GM12874 (cell line): Measurements from ENCODE around the gene SLC16A11.

Experiments
- CTCF ChIP-seq: IDR thresholded peaks from 2 replicates; pipeline ENCODE4 v1.5.1; 2011; ENCODE audit warnings: low read depth, mild to moderate bottlenecking, control low read depth, low read length, moderate library complexity; ENCODE audit not compliant: insufficient read depth

The SLC16A11 gene

GRCh38 chr17:7078711-7079110, 34.8 kb upstream of the SLC16A11 start:
- no peak for TF ChIP-seq CTCF

- no peak for TF ChIP-seq CTCF
These were observed 34.1 kb upstream of the SLC16A11 start for GRCh38 chr17:7077911-7078546.

- TF ChIP-seq CTCF, result no peak
These were observed 31.0 kb upstream of the SLC16A11 start for GRCh38 chr17:7074931-7075330.

- no peak for TF ChIP-seq CTCF
These were observed 28.5 kb upstream of the SLC16A11 start for GRCh38 chr17:7072406-7072805.

- TF ChIP-seq CTCF, result no peak
These were observed 26.8 kb upstream of the SLC16A11 start for GRCh38 chr17:7070712-7071111.

GRCh38 chr17:7068268-7068667, 24.4 kb upstream of the SLC16A11 start:
- TF ChIP-seq CTCF, result no peak

GRCh38 chr17:7067198-7067597, 23.3 kb upstream of the SLC16A11 start:
- no peak for TF ChIP-seq CTCF
